HG03060 (cell line): ENCODE results near the gene HNRNPUL2.
"Not testable (repeated sequence)": the region's sequence is repeated elsewhere in the genome, so short reads cannot be mapped to it uniquely, and the experiment has no call there.

ENCODE experiments used
- ATAC-seq: cut with Tn5 transposase; IDR thresholded peaks from one replicate; pipeline ENCODE4 v1.9.1; 2021; ENCODE audit warnings: low read depth, moderate number of reproducible peaks; ENCODE audit not compliant: unreplicated experiment

Gene HNRNPUL2

DNA sequence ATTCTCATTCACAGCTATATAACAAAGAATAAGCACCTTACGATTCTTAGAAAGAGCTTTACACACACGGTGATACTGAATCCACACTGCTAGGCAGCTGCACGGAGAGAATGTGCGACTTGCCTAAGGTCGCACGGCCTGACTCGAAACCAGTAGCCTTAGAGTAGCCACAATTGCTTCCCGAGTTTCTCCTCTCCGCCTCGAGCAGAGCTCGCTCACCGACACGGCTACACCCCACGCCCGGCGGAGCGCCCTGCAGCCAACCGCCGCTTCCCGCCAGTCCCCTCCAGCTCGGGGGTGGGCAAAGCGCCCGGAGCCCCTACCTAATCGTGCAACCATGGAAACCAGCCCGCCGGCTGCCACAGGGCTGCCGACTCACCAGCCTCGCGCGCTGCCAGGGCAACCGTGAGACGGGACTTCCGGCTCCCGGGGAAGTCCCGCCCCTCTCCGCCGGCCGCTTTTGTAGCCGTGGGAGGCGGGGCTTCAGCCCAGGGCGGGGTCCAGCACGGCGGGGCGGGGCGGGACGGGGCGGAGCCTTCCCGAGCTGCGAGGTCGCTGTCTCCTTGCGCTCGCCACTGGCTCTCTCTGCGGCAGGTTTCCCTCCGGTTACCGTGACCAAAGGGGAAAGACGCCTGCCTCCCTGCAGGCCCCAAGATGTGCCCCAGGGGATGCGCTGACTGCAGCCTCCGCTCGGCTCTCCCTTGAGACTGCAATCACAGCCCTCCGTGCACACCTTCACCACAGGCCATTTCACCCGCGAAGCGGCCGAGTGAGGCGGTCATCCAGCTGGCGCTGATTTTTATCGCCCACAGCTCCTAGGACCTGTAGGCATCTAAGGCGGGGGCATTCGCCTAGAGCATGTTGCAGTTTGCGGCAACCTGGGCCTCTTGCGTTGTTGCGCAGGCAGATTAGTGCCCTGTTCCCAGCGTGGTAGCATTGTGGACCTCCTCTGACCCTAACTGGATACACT is 21.1 kb downstream of the HNRNPUL2 start:
- ATAC-seq = no peak

DNA sequence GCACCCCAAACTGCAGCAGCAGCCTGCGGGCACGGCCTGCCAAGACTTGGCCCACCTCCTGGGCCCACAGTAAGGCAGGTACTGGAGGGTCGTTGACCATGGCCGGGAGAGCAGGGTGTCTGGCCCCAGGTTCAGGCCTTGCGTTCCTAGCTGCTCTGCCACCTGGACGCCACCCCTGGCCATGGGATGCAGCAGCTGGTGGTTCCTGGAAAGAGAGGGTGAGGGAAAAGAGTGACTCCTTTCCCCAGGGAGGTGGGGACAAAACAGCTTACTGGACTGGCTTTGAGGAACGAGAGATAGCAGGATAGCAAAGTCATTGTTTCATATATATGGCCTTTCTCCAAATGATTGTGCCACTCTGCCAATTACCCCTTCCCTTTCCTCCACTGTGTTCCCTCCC is 21.8 kb downstream of the HNRNPUL2 start:
- ATAC-seq = no peak

DNA sequence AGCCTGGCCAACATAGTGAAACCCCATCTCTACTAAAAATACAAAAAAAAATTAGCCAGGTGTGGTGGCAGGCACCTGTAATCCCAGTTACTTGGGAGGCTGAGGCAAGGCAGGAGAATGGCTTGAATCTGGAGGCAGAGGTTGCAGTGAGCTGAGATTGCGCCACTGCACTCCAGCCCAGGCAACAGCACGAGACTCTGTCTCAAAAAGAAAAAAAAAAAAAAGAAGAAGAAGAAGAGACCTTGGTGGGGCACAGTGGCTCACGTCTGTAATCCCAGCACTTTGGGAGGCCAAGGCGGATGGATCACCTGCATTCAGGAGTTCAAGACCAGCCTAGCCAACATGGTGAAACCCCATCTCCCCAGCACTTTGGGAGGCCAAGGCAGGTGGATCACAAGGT is 23.3 kb downstream of the HNRNPUL2 start:
- not testable (repeated sequence) for ATAC-seq

DNA sequence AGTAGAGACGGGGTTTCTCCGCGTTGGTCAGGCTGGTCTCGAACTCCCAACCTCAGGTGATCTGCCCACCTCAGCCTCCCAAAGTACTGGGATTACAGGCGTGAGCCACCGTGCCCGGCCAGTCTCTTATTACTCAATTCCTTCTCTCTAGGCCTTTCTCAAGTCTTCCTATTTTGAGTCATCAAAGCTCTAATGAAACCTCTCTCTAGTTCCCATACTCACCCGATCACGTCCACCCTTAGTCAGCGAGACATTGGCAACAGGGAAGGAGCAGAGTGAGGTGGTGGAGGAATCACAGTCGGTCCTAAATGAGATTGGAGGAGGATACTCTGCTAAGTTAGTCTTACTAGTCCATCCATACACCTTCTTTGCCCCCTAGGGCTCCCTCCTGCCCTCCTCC is 25.0 kb downstream of the HNRNPUL2 start:
- ATAC-seq = no peak

DNA sequence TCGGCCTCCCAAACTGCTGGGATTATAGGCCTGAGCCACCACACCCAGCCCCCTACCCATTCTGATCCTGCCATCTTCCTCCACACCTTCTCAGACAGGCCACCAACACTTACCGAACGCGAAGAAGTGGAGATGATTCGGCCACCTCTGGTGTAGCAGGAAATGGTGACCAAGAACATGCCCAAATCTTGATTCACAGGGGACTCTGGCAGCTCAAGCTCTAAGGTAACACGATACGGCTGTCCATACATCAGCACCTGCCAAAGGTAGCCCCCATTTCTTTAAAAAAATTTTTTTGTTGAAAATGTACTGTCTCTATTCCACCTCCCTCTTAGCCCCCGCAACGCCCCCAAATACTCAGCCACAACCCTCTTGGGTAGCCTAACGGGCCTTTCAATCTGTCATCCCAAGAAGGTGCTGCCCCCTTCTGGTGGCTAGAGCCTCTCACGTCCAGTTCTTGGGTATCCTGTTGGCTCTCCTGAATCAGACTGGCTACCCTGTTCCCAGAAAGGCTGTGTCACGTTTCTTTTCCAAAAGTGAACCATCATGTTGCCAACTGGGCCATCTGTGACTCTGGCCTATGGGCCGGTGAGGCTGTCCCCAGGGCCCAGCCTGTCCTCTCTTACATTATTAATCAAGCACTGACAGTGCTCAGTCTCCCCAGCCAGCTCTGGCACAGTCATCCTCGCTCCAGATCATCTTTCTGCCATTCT is 32.6 kb downstream of the HNRNPUL2 start:
- no peak for ATAC-seq

DNA sequence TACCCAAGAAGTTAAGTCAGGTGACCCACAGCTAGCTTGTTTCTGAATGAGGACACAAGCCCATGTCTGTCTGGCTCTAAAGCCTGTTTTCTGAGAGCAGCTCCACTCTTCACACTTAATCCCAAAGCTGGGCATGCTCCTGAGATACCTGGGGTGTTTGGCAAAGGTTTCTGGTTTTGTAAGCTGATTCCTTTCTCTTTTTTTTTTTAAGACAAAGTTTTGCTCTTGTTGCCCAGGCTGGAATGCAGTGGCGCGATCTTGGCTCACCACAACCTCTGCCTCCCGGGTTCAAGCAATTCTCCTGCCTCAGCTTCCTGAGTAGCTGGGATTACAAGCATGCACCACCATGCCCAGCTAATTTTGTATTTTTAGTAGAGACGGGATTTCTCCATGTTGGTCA is 33.6 kb downstream of the HNRNPUL2 start:
- ATAC-seq = not testable (repeated sequence)

DNA sequence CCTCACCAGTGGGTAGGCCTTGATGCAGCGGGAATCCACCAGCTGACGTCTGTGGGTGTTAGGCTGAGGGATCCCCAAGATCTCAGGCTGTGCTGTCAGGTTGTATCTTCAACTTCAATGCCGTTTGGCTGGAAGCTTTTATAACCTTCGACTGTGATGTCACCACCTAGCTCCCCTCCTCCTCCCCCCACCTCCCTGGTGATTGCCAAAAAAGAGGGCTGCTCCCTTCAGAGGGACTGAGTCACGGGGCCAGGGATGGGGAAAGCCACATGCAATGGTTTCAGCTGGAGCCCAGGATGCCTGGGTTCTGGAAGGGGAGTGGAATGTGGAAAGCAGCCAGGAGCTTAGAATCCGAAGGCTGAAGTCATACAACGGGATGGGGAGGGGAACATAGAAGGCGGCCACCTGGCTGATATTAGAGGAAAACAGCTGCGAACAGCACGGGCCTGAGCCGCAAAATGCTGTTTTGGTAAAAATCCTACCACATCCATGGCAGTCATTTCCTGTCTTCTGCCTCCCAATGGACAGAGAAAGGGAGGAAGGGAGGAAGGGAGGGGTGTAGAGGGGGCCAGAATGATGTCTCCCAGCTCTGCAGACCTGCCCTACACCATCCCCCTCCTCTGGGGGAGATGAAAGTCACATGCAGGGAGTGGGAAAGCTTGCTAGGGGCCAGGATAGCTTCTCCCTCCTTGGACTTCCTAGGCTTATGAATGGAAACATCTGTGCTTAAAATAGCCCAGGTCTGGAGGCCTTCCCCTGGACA is 37.7 kb downstream of the HNRNPUL2 start, which contains the start of gene LRRN4CL:
LRRN4CL (minus strand) TSS at position 110 of the 763 bp plus-strand sequence. CDS start 1,022 bp downstream, outside the sequence.
- no peak for ATAC-seq

DNA sequence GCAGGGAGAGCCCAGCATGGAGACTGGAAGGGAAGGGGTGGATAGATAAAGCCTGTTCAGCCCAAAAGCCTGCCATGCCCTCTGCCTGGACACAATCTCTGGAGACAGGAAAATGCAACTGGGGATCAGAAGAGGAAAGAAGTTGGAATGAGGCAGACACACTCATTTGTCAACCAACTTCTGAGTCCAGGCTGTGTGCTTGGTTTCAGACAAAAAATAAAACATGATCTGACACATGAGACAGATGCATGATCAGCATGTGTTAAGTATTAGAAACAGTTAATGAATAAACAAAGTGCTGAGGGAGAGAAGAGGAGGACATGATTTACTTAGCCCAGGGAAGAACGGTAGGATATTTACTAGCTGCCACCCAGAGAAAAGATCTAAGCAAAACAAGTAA is 38.8 kb downstream of the HNRNPUL2 start:
- ATAC-seq = no peak

DNA sequence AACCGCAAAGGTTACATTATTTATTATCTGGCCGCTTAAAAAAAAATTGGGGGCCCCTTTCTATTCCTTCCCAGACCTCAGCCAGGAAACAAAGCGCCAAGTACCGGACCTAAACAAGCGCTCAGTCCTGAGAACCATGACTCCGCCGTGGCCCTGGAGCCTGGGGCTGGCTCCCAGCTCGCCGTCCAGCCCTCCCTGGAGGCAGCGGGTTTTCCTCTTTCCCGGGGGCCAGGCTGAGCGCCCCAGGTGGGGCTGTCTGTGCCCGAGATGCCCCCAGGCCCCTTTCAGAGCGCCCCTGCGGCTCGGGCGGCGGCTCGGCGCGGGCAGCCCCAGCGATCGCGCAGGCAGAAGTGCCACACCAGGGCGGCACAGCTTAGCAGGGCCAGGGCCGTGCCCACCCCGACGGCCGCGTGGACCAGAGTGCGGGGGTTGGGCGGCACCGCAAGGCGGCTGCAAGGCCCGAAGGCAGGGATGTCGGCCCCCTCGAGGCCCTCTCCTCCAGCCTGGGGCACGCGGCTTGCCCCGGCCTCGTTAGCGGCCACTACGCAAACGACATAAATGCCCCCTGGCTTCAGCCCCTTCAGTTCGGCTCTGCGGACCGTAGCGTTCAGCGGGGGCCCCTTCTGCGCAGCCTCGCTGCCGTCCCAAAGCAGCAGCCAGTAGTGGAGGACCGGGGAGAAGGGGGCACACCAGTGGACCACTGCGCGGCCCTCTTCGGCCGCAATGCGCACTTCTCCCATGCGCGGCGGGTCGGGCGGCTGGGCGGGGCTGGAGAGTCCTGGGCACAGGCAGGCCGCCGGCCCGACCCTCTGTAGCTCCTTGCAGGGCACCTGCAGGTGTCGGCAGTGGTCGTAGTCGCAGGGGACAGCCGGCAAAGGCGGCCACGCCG is 39.5 kb downstream of the HNRNPUL2 start:
- no peak for ATAC-seq

DNA sequence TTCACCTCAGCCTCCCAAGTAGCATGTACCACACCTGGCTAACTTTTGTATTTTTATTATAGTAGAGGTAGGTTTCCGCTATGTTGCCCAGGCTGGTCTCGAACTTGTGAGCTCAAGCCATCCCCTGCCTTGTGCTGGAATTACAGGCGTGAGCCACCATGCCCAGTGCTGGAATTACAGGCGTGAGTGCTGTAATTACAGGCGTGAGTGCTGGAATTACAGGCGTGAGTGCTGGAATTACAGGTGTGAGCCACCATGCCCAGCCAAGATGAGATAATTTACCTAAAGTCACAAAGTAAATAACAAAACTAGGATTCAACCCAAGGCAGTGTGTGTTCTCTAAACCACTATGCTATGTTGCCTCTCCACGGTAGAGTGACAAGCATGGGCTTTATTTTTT is 44.7 kb downstream of the HNRNPUL2 start:
- no peak for ATAC-seq

DNA sequence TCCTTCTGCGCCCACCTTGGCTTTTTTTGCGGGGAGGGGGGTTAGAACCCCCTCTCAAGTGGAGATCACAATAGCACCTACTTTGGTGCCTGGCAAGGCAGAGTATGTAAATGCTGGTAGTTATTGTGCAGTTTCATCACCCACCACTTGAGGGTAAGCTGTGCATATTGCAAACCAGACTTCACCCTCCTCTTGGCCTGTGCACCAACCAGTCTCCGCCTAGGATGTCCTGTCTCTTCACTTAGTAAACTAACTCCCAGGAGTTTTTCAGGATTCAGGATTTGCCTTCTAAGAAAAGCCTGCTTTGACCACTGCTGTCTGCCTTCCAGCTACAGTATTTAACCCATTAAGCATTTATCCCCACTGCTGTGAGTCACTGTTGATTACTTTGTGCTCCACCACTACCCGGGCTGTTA is 46.4 kb downstream of the HNRNPUL2 start:
- no peak for ATAC-seq

DNA sequence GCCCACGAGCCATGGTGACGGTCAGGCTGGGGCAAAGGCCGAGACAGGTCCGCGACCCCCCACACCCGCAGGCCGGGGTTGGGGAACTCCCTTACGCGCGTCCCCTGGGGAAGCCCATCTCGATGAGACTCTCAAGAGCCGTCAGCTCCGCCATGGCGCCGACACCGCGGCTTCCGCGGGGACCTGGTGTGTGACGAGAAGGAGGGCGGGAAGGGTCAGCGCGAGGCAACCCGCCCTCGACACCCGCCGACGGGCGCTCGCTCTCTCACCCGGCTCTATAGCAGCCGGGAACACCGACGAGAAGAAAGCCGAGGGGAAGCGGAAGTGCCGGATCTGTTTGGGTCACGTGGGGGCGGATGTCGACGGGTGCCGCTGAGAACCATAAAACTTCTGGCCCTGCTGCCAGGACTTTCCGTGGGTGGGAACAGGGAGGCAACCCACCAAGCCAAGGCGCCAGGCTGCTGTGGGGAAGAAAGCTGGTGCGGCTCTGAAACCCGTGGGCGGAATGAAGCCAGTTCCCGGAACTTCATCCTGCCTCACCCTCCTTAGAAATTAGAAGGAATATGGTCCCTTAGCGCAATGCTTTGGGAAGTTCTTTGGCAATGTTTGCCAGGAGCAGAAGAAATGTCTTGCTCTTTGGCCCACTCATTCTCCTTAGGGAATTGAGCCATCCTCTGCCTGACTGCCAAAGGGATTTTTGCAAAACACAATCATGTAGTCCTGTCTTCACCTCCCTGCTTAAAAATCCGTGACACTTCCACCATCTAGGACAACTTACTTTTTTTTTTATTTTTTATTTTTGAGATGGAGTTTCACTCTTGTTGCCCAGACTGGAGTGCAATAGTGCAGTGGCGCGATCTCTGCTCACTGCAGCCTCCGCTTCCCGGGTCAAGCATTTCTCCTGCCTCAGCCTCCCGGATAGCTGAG is 48.2 kb downstream of the HNRNPUL2 start, which contains the start of gene UBXN1:
UBXN1 (minus strand) TSS at position 304 of the 927 bp plus-strand sequence; CDS start at position 154, 150 bp downstream.
- ATAC-seq = no peak

DNA sequence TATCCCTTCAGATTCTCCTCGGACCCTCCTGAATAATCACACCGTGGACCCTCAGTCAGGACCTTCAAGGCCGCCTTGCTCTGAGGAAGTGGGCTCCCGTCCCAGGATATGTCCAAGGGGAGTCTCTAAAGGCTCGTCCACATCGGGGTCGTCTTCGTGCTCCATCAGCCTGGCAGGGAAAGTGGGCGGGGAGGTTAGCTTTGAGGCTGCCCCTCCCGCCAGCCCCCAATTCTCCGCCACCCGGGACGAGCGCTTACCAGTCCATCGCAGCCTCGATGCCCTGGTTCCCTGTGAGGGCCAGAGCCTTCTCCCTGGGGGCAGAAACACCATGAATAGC is 48.9 kb downstream of the HNRNPUL2 start:
- ATAC-seq = no peak

DNA sequence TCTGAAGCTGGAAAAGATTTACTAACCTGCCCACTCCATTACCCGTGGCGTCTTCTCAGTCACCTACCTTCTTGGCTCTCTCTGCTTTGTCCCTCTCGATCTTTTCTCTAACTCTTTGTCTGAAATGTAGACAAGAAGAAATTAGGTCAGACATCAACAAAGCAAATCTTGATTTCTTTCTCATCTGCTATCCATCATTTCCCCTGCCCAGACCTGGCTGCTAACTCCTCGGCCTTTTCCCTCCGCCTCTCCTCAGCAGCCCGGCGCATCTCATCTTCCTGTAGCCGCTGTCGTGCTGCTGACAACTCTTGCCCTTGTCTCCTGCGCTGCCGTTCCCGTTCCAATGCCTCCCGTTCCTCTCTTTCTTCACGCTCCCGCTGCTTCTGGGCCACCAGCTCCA is 49.5 kb downstream of the HNRNPUL2 start:
- no peak for ATAC-seq

DNA sequence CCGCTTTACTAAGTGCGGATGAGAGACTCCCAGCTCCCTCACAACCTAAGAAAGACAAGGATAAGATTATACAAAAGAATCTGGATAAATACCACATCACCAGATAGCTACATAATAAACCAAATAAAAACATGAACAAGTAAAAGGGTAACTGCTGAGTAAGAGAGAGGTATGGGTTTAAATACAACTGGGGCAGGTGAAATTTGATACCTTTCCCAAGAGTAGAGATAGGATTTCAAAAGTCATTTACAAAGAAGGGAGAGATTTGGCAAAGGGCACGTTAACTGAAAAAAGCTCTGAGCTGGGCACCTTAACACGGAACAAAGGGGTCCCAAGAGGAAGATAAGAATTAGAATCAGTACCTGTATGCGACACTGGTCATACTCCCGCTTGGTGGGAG is 50.1 kb downstream of the HNRNPUL2 start:
- ATAC-seq = no peak

DNA sequence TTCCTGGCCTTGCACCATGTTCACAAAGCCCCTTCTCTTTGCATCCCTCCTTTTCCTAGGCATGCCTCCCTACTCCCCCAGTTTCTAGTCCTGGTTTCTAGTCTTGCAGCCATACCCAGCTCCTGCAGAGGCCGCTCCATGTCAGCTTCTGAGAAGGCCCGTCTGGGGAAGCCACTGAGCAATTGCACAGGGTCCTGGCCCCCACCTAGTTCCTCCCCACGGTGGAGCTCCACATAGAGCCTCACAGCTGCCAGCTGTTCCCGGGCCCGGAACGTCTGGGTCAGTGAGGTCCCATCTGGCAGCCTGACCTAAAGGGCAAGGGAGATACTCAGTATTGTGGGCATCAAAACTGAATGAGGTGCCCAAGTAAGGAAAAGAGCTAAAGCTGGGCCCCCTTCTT is 50.6 kb downstream of the HNRNPUL2 start:
- ATAC-seq = no peak

DNA sequence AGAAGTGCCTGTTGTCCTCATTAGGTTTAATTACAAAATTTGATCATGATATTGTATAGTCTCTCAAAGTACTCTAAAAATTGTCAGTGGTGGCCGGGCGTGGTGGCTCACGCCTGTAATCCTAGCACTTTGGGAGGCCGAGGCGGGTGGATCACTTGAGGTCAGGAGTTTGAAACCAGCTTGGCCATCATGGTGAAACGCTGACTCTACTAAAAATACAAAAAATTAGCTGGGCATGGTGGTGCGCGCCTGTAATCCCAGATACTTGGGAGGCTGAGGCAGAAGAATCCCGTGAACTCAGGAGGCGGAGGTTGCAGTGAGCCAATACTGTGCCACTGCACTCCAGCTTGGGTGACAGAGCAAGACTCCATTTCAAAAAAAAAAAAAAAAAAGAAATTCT is 51.8 kb downstream of the HNRNPUL2 start:
- ATAC-seq = not testable (repeated sequence)

DNA sequence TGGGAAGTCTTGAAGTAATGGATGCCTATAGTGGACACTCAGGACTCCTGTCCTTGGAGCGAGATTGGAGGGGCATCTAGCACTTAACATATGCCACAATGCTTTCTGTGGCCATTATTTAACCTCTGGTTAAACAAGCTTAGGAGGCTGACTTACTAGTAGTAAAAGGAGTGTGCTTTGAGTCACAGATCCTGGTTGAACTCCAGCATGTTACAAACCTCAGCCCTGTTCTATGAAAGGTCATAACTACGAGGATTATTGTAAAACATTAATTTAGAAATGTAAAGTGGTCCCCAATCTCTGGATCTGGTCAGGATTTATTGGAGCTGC is 54.1 kb downstream of the HNRNPUL2 start:
- ATAC-seq = no peak
